Jurkat, Clone E6-1 (cell line): ENCODE measurements around the gene SLC66A1.

Experiments used
- DNase-seq: peaks from one replicate; pipeline ENCODE4 v3.0.0-alpha.2; 2011; ENCODE audit warnings: low read depth, low spot score
- H3K4me3 ChIP-seq: 2 replicates; pipeline ENCODE4 v1.5.1; 2011; ENCODE audit warnings: mild to moderate bottlenecking, low read length, control low read depth, moderate library complexity

The SLC66A1 gene

DNA sequence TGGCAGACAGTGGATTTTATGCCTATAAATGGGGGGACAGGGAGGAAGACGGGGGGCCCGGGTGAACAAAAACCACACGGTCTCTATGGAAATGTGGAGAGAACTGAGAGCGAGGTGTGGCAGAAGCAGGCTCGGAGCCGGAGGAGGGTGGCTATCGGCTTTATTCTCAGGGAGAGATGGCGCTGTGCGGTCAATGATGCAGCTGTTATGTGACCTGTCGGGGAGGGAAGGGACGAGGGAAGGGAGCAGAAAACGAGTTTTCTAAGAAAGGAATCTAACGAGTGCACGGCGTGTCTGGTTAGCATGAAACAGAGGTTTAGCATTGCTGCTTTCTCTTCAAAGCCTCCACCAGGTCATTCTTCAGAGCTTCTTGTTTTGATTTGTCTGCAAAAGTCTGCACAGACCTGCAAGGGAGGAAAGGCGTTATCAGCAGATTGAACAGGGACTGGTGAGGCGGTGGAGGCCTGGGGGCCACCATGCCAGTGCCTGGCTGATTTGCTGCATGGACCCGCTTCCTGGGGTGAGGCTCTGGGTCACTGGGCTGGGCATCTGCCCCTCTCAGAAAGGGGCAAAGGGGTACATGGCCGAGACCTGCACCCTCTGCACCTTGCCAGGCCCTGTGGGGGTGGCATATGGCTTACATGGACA lies 27.2 kb downstream of the SLC66A1 start:
- no peak for DNase-seq

DNA sequence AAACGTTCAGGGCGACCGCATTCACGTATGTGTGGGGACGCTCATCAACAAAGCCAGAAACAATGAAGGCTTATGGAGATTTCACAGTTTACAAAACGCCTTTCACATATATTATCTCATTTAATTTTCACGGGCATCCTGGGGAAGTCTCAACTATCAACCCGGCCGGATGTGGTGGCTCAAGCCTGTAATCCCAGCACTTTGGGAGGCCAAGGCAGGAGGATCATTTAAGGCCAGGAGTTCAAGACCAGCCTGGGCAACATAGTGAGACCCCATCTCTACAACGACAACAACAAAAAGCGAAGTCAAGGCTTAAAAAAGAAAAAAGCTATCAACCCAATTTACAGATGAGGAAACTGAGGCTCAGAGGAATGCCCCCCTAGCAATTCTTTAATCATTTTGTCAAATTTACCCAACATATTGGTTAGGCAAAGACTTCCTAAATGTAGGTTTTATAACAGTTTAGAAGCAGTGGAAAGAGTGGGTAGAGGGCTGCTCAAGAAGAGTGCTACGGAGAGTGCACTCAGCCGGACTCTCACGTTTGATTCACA lies 28.3 kb downstream of the SLC66A1 start:
- DNase-seq: no peak
- no peak overlapping the region for H3K4me3 ChIP-seq

More for the DNA sequence above, 27.2 kb downstream of the SLC66A1 start:
- H3K4me3 ChIP-seq: no peak overlapping the region

DNA sequence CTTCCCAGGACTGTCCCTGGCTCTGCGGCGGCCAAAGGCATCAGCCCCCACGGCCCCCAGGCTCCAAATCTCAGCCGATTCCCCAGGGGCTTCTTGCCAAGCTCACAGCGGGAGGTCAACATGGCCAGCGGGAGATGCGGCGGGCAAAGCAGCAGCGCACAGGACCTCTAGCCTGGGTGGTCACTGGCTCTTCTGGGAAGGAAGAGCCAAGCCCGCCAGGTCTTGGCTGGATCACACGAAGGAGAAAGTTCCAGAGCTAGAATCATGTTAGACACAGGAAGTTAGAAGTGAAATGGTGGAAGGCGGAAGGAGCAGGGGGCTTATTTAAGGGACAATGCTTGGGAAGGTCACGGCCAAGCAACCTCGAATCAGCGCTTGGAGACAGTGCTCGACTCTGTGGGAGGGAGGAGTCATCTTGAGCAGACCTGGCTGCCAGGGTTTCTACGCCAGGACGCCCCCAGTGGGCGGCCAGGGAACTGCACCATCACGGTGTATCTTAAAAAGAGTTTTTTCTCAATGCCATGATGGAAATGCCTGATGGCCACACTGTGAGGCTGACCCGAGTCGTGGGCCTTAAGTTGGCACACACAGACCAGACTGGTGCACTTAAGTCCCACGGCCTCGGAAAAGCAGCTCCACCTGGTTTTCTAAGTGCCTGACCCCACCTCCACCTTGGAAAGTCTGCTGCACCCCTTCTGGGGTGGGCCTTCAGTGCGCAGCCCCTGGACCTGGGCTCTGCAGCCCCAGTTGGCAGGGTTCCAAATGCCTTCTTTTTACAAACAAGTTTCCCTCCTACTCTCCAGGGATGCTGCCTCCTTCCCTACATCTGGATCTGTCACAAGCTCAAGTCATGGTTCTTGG lies 29.3 kb downstream of the SLC66A1 start:
- H3K4me3 ChIP-seq: no peak overlapping the region
- DNase-seq: peak; percentile 64

DNA sequence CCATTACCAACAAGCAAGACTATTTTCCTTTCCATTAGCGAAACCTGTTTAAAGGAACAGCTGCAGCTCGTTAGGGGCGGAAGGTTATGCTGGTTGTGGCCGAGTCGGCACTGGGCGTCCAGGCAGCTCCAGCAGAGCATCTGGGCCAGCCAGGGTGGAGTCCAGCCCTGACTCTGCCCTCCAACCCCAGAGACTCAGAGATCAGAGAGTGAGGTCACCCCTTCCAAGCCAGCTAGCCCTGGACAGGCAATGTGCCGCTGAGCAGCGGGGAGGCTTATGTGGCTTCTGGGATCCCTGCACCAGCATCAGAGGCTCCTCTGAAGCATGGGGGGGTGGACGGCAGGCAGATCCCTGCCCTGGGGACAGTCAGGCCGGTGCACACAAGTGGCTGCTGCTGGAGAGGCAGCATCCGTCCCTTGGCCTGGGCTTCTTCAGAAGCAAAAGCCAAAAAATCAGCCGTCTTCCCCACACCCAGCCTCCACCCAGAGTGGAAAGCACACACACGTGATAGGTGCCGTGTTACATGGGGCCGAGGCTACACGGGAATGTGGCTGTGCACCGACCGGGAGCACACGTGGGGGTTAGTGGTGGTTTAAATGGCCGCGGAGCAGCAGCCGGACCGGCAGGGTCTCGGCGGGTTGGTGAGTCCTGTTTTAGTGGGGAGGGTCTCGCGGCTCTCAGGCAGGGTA lies 30.1 kb downstream of the SLC66A1 start:
- DNase-seq: no peak

DNA sequence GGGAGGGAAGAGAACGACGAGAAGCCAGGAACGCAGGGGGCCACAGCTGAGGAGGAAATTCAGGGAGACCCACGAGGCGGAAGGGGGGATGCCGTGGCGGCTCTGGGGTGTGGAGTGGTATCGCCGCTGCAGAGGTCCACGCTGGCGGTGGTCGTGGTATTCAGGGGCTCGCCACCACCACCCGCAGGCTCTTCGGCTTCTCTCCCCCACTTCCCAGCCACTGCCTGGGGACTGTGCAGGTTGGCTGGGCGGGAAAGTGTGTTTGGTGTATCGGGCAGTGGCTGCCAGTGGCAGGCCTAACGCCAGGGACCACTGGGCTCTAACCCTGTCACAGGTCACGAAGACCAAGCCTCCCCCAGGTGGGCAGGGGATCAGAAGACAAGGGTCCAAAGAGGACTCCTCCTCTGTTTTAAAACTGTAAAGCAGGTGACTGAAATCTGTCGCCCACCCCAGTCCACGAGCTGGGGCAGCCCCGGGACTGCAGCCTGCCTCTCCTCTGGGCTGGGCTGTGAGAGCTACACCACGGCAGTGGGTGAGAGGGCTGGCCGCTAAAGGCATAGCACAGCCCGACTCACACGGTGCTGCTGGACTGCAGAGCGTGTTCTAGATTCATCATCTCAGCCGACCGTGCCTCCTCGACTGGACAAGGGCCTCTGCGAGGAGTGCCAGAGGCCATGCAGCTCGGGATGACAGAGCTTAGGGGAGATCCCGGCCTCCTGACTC lies 30.9 kb downstream of the SLC66A1 start:
- H3K4me3 ChIP-seq: no peak overlapping the region
- DNase-seq: no peak

More for the DNA sequence above, 30.1 kb downstream of the SLC66A1 start:
- H3K4me3 ChIP-seq: no peak overlapping the region

DNA sequence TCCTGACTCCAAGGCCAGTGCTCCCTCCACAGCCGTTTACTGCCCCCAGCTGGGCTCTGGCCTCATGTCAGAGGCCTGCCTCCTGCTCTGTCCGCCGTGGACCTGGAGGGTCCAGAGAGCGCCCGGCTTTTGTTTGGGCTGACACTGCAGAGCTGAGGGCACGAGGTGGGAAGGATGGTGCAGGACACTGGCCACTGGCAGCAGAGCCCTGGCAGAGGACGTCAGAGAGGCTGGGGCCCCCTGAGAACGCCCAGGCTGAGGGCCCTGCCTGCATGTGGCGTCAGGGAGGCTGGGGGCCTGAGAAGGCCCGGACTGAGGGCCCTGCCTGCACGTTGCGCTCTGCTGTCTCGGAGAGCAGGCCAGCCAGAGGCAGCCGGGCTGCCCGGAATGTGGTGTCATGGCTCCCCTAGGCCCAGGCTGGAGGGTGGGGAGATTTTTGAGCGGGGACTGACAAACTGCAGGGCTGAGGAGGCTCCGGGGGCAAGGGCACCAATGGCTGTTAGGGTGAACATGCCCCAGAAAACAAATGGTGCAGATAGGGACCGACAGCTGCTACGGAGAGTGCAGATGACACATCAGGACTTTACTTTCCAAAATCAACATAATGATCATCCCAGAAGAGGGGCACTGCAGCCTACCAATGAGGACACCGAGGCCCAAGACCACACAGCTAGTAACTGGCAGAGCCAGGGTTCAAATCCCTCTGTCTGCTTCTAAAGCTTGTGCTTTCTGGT lies 31.7 kb downstream of the SLC66A1 start:
- no peak overlapping the region for H3K4me3 ChIP-seq
- DNase-seq: no peak

DNA sequence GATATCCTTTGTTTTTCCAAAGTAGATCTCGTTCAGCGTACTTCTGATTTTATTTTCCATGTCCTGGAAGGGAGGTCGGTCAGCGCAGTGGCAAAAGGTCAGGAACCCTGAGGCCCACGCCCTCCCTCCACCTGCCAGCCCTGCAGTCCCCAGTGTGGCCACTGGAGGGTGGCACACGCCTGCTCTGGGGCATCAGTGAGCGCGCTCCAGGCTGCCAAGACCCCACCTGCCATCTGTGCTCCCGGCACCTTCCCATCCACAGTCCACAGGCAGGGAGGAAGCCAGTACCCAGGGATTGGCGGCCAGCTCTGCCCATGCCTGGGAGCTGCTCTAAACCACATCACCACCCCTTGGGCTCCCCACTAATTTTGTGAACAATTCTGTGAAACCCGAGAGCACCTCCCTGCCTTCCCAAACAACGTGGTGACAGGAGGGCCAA lies 32.3 kb downstream of the SLC66A1 start:
- no peak for DNase-seq
- no peak overlapping the region for H3K4me3 ChIP-seq

DNA sequence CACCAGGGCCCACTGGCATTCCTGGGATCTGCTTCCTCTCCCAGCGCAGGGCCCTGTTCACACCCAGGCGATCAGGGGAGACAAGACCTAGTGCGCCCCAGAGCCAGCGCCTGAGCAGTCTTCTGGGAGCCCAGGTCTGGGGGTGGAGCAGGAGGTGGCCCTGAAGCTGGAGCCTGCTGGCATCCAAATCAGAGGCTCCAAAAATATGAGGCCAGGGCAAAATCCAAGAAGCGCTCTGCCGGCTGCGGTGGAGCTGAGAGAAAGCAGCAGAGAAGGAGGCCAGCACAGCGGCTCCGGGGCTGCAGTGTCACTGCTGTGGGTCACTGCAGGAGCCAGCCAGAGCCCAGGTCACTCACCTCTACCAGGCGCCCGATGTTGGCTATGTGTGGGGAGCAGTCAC lies 32.7 kb downstream of the SLC66A1 start:
- no peak for DNase-seq
- H3K4me3 ChIP-seq: no peak overlapping the region

DNA sequence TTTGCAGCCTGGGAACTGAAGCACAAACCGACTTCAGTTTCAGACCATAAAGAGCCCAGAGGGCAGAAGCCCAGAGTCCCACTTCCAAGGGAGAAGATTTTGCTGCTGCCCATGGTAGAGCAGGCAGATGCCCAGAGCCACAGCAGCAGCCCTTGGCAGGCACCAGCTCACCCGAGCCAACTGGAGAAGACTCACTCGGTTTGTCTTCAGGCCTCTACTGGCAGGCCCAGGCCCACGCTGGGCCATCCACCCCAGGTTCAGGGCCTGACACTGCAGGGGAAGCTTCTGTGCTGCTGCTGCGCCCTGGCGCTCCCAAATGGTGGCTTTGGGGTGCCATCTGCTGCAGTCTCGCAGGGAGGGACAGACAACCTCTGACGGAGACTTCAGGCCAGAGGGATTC lies 33.3 kb downstream of the SLC66A1 start:
- H3K4me3 ChIP-seq: no peak overlapping the region
- no peak for DNase-seq

DNA sequence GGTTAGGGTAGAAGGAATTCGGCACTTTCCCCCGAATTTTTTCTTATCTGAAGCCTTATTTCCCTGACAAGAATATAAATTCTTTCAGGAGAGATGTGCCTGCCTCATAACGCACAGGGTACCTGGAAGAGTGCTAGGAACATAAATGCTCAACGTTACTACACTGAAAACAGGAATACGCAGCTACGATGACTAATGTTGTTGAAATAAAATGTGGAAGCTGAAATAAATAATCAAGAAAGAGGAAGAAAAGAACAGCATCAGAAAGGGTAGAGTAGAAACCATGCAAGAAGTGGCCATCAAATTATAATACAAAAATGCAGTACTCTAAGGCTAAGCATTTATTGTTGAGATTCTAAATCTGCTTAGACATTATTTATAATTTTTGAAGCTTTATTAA lies 33.9 kb downstream of the SLC66A1 start:
- H3K4me3 ChIP-seq: no peak overlapping the region
- DNase-seq: no peak

DNA sequence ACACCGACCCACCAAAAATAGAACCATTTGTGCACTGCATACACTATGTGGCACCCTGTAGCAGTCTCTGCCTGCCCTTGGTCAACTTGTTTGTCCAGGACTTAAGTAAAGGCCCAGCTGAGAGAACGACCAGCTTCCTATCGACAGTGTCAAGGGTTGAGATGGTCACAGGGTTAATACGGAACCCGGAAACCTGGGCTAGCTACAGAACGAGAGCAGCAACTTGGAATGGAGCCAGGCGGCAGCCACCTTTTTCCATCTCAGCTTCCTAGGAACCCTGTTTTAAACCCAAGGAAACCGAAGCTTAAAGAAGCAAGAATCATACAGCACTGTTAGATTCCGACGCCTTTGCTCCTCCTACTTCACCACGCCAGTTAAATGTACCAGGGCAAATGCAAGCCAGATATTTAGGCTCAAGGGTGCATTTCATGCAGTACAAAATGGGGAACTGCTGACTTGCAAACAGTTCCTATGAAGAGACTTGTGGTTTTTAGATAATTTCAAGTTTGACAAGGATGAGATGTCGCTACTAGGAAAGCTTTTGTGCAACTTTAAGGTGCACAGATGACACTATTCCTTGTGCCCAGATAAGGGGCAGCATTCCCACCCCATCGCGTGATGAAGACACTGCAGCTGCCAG lies 35.5 kb downstream of the SLC66A1 start:
- no peak overlapping the region for H3K4me3 ChIP-seq
- no peak for DNase-seq

DNA sequence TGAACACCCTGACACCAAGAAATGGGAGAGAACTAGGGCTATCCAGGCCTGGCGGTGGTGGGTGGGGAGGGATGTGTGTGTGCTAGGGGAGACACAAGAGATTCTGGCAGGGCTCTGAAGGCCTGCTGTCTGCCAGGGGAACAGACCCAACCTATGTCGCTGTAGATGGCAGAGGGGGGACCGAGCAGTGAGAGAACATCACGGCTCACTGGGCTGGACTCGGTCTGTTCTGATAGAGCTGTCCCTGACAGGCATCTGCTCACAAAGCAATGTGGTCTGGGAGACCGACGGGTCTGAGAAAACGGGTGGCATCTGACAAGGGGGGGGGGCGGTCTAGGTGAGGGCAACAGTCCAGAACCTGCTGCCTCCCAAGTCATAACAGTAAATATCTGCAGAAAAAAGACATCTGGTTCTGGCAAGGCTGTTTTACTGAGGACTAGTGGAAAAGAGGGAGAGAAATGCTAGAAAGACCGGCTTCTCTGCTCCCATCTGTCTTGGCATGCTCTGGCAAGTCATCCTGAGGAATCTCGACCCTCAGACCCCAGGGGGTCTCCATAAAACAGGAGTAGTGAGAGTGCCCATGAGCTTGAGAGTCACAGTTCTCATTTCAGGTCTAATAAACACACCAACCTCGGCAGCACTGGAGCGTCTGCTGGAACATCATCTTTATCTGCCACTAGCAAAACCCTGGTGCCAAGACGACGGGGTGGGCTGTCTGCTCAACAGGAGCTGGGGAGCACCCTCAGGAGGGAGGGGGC lies 36.5 kb downstream of the SLC66A1 start:
- H3K4me3 ChIP-seq: no peak overlapping the region
- DNase-seq: no peak

DNA sequence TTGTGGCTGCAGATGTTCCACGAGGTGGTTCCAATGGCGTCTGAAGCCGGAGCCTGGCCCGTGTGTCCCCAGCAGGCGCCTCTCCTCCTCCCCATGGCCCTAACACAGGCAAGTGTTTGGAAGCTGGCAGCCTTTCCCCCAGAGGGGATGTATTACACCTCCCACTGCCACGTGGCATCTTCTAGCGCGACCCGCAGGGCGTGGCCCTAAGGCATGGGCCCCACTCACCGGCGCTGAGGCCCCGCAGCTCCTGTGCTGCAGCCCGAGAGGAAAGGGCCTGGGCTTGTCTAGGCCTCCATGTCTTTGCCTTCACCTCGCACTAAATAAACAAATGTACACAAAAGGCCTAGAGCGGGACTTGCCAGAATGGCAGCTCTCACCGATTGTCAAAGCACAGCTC lies 37.9 kb downstream of the SLC66A1 start:
- no peak overlapping the region for H3K4me3 ChIP-seq
- no peak for DNase-seq

DNA sequence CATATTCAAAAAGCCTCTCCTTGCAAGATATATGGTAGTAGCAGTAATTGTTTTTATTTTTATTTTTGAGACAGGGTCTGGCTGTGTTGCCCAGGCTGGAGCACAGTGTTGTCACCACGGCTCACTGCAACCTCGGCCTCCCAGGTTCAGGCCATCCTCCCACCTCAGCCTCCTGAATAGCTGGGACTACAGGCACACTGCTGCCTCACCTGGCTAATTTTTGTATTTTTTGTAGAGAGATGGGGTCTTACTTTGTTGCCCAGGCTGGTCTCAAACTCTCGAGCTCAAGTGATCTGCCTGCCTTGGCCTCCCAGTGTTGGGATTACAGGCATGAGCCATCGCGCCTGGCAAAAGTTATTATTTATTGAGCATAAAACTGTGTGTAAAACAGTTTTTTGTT lies 38.4 kb downstream of the SLC66A1 start:
- no peak overlapping the region for H3K4me3 ChIP-seq

DNA sequence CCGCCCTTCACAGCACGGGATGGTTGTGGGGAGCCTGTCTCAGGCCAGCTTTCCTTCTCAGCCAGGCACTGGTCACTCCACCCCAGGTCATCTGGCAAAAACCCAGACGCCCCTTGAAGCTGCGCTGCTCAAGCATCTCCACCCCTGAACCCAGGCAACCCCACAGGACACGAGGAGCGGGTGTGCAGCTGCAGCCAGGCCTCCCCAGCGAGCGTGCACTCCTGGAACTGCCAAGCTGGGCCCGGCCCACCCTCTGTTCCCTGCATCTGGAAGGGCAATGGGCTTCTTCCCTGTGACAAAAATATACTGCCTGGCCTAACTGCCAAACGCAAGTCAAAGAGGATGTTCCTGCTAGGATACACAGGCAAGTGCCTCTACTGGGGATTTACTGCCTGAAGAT lies 39.7 kb downstream of the SLC66A1 start:
- no peak for DNase-seq
- H3K4me3 ChIP-seq: no peak overlapping the region

More for the DNA sequence above, 38.4 kb downstream of the SLC66A1 start:
- DNase-seq: no peak

DNA sequence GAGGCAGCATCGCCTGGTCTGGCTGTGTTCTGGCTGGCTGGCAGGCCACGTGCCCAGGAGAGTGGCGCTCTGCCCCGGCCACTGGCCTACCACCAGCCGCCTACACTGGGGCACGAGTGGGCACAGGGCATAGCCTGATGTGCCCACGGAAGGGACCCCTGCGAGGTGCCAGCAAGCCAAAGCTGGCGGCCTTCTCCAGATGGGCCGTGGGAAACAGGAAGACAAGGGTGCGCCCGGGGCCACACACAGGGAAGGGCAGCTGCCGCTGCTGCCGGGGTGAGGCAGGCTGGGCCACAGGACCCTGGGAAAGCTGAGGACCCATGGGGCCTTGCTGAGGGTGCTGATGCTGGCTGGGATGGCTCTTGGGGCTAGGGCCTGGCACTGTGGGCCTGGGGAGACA lies 40.7 kb downstream of the SLC66A1 start:
- DNase-seq: no peak
- no peak overlapping the region for H3K4me3 ChIP-seq

DNA sequence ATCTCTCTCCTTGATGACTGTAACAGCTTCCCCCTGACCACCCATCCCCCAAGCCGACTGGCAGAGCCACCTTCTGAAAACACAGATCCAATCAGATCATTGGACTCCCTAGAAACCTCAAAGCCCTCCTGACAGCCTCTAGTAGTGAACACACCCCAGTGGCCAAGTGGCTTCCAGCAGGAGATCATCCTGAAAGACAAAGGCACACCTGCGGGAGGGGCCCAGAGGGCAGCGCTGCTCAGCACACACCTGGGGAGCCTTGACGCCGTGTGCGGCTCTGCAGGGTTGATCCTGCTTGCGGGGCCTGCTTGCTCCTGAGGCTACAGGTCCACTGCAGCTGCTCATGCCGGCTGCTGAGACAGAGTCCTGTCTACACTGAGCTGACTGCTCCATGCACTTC lies 41.5 kb downstream of the SLC66A1 start:
- H3K4me3 ChIP-seq: no peak overlapping the region
- no peak for DNase-seq
